SK-MEL-5 (cell line): ENCODE data around the gene AMELX. TPM values are rescaled to one million over a fixed set of nuclear protein-coding genes. Genes with fewer than 3 reads are reported as not detected.

ENCODE experiments used
- DNase-seq: peaks from one replicate; pipeline ENCODE4 v3.0.0-alpha.2; 2016; ENCODE audit warnings: low read depth, low spot score
- in situ Hi-C: cut with HindIII; loops from 2 replicates; pipeline ENCODE4 v1.10.0; 2016; ENCODE audit warnings: low sequenced_read_pairs, high pct_unique_total_duplicates, low pct_unique_long_range_greater_than_20kb
- small RNA-seq, 2 experiments: library from RNA; depleted of rRNA; stranded (forward); fragments of <200 nt; gene quantifications; one replicate each; pipeline ENCODE3, GENCODE V24; 2014
- total RNA-seq: library from RNA; depleted of rRNA; stranded (reverse); fragments of >200 nt; shearing (Covaris generic); gene quantifications from 2 replicates; pipeline ENCODE4 v1.2.3, GENCODE V29; 2014; rRNA removed

The AMELX gene
- total RNA-seq, 1 experiment from 2014 or later: not detected

DNA sequence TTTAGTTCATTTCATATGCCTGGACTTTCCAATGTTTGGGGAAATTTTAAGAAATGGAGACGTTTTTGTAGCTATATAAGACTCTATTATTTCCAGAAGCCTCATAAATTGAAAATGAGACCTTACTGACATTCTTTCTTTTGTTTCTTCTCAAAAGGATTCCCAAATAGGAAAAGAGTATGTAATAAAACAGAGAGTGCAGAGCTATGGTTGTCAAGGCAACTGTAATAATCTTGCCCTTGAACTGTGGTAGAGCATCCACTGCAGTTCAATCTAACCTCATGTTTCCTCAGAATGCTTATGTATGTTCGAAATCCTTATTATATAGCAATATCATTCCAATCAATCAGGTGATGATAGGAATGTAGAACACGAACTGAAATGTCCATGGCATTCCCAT, 54.1 kb downstream of the AMELX start:
- in situ Hi-C loops: no loop called here
- DNase-seq: no peak

DNA sequence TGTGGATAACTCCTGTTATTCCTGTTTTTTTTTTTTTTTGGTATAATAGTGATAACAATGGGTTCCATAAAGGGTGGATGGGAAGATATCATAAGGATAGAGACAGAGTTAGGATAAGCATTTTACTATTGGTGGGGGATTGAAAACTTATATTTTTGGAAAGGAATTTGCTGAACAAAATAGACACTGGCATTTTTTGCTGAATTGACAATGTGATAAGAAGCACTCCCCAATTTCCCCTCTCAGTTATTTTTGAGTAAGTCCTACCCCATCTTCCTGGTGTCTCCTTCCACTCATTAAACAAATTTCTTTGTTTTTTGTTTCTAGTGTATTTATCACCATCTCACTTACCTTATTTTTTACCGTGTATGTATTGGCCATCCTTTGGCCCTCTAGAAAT, 55.8 kb downstream of the AMELX start:
- in situ Hi-C loops: no loop called here
- no peak for DNase-seq

DNA sequence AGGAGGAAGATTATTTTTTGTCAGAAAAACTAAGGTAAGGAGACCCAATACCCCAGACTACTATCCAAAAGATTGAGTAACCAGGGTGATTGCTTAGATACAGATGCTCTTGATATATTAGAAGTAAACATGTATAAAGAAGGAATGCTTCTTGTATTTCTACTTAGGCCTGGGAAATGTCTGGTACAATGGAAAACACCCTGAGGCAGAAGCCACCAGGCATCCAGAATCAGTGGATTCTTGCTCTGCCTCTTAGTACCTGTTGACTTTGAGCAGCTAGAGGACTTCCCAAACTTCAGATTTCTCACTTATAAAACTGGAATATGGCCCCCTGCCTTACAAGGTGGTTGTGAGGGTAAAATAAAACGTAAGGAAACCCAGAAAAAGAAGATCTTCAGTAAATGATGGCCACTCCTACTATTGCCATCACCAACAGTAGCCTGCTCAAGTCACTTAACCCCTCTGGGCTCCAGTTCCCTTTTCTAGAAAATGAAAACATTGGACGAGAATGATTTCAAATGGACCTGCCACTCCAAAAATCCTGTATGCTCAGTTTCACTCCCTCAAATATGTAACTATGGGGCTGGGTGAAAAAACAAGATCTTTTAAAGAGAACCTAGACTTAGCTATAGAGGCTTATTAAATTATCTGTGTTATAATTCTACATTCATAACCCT, 56.6 kb downstream of the AMELX start:
- DNase-seq: no peak
- in situ Hi-C loops: no loop called here

Small RNA genes within 50 kb of the gene (small RNA-seq; reads per million reads assigned to genes)
- gene MIR548AX: 0 reads per million in 2 experiments

Other genes starting within 250 kb of the AMELX start
- gene HCCS, start 182.1 kb upstream of the AMELX start, total RNA-seq: 28.6 and 32.5 TPM in 2 replicates